ENCODE measurements around the gene CCDC88C.
"Not testable (repeated sequence)": the region's sequence is repeated elsewhere in the genome, so short reads cannot be mapped to it uniquely, and the experiment has no call there.

CCDC88C gene

DNA sequence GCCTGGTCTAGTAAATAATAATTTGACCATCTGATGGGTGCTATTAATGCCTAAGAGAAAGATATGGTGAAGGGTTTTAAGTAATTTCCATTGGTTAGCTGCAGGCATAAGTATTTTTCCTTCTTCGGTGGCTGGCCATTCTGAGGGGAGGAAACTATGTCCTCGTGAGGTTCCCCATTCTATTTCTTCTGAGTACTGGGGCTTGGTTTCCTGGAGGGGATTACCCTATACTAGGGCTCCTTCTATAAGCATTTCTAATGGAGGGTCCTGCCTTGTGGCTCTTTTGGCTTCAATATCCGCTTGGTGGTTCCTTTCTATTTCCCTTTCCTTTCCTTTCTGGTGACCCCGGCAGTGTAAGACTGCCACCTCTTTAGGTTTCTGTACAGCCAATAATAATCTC lies 191.3 kb downstream of the CCDC88C start:
- DNase-seq (ENCODE audit: low read depth), result not testable (repeated sequence)

DNA sequence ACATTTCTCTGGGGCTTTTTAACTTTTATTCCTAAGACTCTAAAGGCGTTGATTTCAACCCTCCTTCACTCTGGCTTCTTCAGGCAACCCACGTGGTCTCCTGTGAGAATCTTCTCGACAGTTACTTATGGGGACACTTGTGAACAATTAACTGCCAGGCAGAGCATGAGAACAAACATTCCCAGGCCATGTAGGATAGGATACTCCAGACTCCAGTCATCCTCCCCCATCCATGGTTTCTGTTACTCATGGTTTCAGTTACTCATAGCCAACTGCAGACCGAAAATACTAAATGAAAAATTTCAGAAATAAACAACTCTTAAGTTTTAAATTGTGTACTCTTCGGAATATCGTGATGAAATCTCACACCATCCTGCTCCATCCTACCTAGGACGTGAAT lies 192.6 kb downstream of the CCDC88C start:
- no peak for DNase-seq (ENCODE audit: low read depth)

DNA sequence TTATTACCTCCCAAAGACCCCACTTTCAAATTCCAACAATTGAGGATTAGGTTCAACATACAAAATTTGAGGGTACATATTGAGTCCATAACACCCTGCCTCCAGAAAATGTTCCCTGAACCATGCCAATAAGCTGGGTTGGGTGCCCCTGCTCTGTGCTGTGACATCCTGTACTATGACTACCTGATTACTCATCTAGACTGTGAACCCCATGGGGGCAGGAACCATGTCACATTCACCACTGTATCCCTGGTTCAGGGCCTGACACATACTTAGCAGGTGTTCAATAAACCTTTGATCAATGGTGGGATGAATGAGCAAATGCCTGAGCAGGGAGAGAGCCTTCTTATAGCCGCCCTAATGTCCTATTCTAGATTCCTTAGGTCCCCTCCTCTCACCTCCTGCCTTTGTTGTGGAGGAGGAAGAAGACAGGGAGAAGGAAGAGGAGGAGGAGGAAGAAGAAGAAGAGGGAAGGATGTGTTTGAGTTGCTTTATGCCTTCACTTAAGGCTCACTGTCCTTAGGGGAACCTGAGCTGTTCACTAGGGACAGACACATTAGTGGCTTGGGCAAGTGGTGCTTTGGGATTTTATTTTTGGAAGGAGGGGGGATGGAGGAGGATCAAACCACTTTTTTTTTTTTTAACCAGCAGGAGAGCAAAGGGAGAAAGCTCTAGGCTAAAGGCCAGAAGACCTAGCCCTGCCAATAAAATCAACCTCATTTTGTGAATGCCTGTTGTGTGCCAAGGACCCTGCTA lies 194.4 kb downstream of the CCDC88C start:
- DNase-seq (ENCODE audit: low read depth), result no peak

Measured in GM04504 (cell line).